H1 (cell line): Measurements from ENCODE around the gene UBIAD1. TPM values are rescaled to one million over a fixed set of nuclear protein-coding genes. Genes with fewer than 3 reads are reported as not detected.

Source experiments
- CTCF ChIA-PET: fragments of 300-600 bp; sonication (Branson Sonifier 250); formaldehyde crosslinking; loops from one replicate; lab custom pipeline; 2021; ENCODE audit not compliant: partially characterized antibody; lab: Charles Lee
- POLR2A ChIA-PET: fragments of 300-600 bp; sonication (Branson Sonifier 250); formaldehyde crosslinking; loops from one replicate; lab custom pipeline; 2021; ENCODE audit warnings: inconsistent platforms; ENCODE audit not compliant: partially characterized antibody; lab: Charles Lee
- DNase-seq, 2 experiments: peaks; one replicate each; pipeline versions ENCODE4 v3.0.0 to v3.0.0-alpha.2; 2010 to 2022; ENCODE audit warnings: low spot score in 2 of 2, low read depth in 1 of 2, mixed read lengths in 1 of 2
- FAIRE-seq: peaks from 2 replicates; lab custom pipeline; 2011; peaks lifted over from hg19 to GRCh38; lab: Jason Lieb, UNC
- H2AFZ ChIP-seq: 2 replicates; pipeline ENCODE4 v1.8.1; 2012; ENCODE audit warnings: low read length, inconsistent platforms
- H2AK5ac ChIP-seq: 2 replicates; pipeline ENCODE4 v1.6.1; 2013; ENCODE audit warnings: low read depth, low read length
- H2BK120ac ChIP-seq: replicated peaks from 2 replicates; pipeline ENCODE3; 2013; ENCODE audit warnings: low read depth, low read length, inconsistent platforms
- H2BK12ac ChIP-seq: 2 replicates; pipeline ENCODE4 v1.6.1; 2013; ENCODE audit warnings: low read depth, low read length
- H2BK15ac ChIP-seq: 2 replicates; pipeline ENCODE4 v1.6.1; 2013; ENCODE audit warnings: low read length
- H2BK20ac ChIP-seq: 2 replicates; pipeline ENCODE4 v1.6.1; 2013; ENCODE audit warnings: low read length
- H2BK5ac ChIP-seq: 2 replicates; pipeline ENCODE4 v1.6.1; 2013; ENCODE audit warnings: low read depth, low read length
- H3K14ac ChIP-seq: 2 replicates; pipeline ENCODE4 v1.6.1; 2013; ENCODE audit warnings: inconsistent platforms; ENCODE audit not compliant: insufficient read length
- H3K18ac ChIP-seq: 2 replicates; pipeline ENCODE4 v1.6.1; 2013; ENCODE audit warnings: low read length; ENCODE audit errors: extremely low read depth
- H3K23ac ChIP-seq: 2 replicates; pipeline ENCODE4 v1.6.1; 2013; ENCODE audit warnings: inconsistent platforms; ENCODE audit not compliant: insufficient read length
- H3K23me2 ChIP-seq: 2 replicates; pipeline ENCODE4 v1.6.1; 2013; ENCODE audit warnings: low read depth, low read length
- H3K27ac ChIP-seq: 2 replicates; pipeline ENCODE4 v1.6.1; 2011; ENCODE audit warnings: low read depth, low read length, inconsistent platforms
- H3K27me3 ChIP-seq, 4 experiments: replicated peaks in 1 of 4; 1 replicate in 1 of 4; 2 replicates in 3 of 4; pipeline versions ENCODE4 v1.6.1 to v1.8.1; 2011 to 2013; ENCODE audit warnings: low read length in 3 of 4, mild to moderate bottlenecking in 3 of 4, inconsistent platforms in 2 of 4, mixed read lengths in 2 of 4, moderate library complexity in 1 of 4; ENCODE audit not compliant: control insufficient read depth in 3 of 4, insufficient read depth in 3 of 4; ENCODE audit errors: extremely low read depth in 1 of 4
- H3K36me3 ChIP-seq, 4 experiments: 2 replicates each; pipeline versions ENCODE4 v1.6.1 to v1.8.1; 2011 to 2013; ENCODE audit warnings: mild to moderate bottlenecking in 4 of 4, low read length in 3 of 4, moderate library complexity in 2 of 4, control low read depth in 1 of 4, inconsistent platforms in 1 of 4; ENCODE audit not compliant: insufficient read depth in 4 of 4, control insufficient read depth in 2 of 4
- H3K4ac ChIP-seq: replicated peaks from 2 replicates; pipeline ENCODE3; 2013; ENCODE audit warnings: low read length, low read depth, mixed read lengths, inconsistent platforms; ENCODE audit not compliant: insufficient read length
- H3K4me1 ChIP-seq, 4 experiments: replicated peaks in 1 of 4; 1 replicate in 1 of 4; 2 replicates in 3 of 4; pipeline versions ENCODE4 v1.6.1 to v1.8.1; 2011 to 2013; ENCODE audit warnings: low read length in 3 of 4, inconsistent platforms in 2 of 4, mixed read lengths in 1 of 4; ENCODE audit not compliant: insufficient read depth in 4 of 4, control insufficient read depth in 3 of 4
- H3K4me2 ChIP-seq, 2 experiments: 2 replicates each; pipeline versions ENCODE4 v1.6.1 to v1.8.1; 2011 to 2013; ENCODE audit warnings: low read depth in 2 of 2, low read length in 2 of 2, control low read depth in 1 of 2, inconsistent platforms in 1 of 2, mild to moderate bottlenecking in 1 of 2; ENCODE audit not compliant: insufficient read depth in 1 of 2
- H3K4me3 ChIP-seq, 4 experiments: fragments of 200-600, 300-600 bp in 1 of 4; sonication (generic), shearing (Covaris generic), sonication (Bioruptor Twin) in 1 of 4; 2 replicates each; pipeline versions ENCODE4 v1.5.1 to v1.8.1; 2011 to 2016; ENCODE audit warnings: low read length in 4 of 4, low read depth in 3 of 4, control low read depth in 2 of 4, inconsistent platforms in 2 of 4, mild to moderate bottlenecking in 2 of 4, mixed read lengths in 1 of 4, moderate library complexity in 1 of 4; ENCODE audit not compliant: insufficient read depth in 2 of 4; ENCODE audit errors: extremely low read depth in 1 of 4
- H3K56ac ChIP-seq: replicated peaks from 2 replicates; pipeline ENCODE3; 2013; ENCODE audit warnings: low read depth, mild to moderate bottlenecking, mixed read lengths, low read length, inconsistent platforms; ENCODE audit not compliant: insufficient read length
- H3K79me1 ChIP-seq: 2 replicates; pipeline ENCODE4 v1.6.1; 2013; ENCODE audit warnings: low read depth, low read length, control low read depth
- H3K79me2 ChIP-seq, 2 experiments: 2 replicates each; pipeline versions ENCODE4 v1.6.1 to v1.8.1; 2012 to 2013; ENCODE audit warnings: low read length in 2 of 2, mild to moderate bottlenecking in 2 of 2, inconsistent platforms in 1 of 2; ENCODE audit not compliant: insufficient read depth in 2 of 2, control insufficient read depth in 1 of 2
- H3K9ac ChIP-seq, 4 experiments: replicated peaks in 1 of 4; 1 replicate in 1 of 4; 2 replicates in 3 of 4; pipeline versions ENCODE4 v1.6.1 to v1.8.1; 2011 to 2013; ENCODE audit warnings: low read depth in 3 of 4, low read length in 3 of 4, control low read depth in 2 of 4, mild to moderate bottlenecking in 2 of 4, moderate library complexity in 2 of 4, inconsistent platforms in 1 of 4; ENCODE audit errors: extremely low read depth in 1 of 4
- H3K9me3 ChIP-seq, 2 experiments: 2 replicates each; pipeline versions ENCODE4 v1.6.1 to v1.8.1; 2012 to 2013; ENCODE audit warnings: mild to moderate bottlenecking in 2 of 2, moderate library complexity in 2 of 2, control low read depth in 1 of 2, inconsistent platforms in 1 of 2, low read depth in 1 of 2, low read length in 1 of 2, mixed read lengths in 1 of 2; ENCODE audit not compliant: insufficient read depth in 2 of 2
- H4K20me1 ChIP-seq, 2 experiments: replicated peaks in 1 of 2; 2 replicates each; pipeline versions ENCODE3 to v1.8.1; 2011 to 2013; ENCODE audit warnings: inconsistent platforms in 2 of 2, low read length in 2 of 2, mild to moderate bottlenecking in 1 of 2; ENCODE audit not compliant: insufficient read depth in 2 of 2, control insufficient read depth in 1 of 2
- H4K5ac ChIP-seq: 2 replicates; pipeline ENCODE4 v1.6.1; 2013; ENCODE audit warnings: low read length, low read depth, mixed read lengths, inconsistent platforms; ENCODE audit not compliant: insufficient read length
- H4K8ac ChIP-seq: 2 replicates; pipeline ENCODE4 v1.8.0; 2013; ENCODE audit warnings: mild to moderate bottlenecking, moderate library complexity, low read length, inconsistent platforms; ENCODE audit not compliant: insufficient read depth; ENCODE audit errors: extremely low read depth
- H4K91ac ChIP-seq: replicated peaks from 2 replicates; pipeline ENCODE3; 2013; ENCODE audit warnings: low read length, mixed read lengths, inconsistent platforms; ENCODE audit not compliant: insufficient read length
- BCL11A ChIP-seq, 2 experiments: IDR thresholded peaks; one replicate each; pipeline ENCODE4 v1.6.1; 2011; ENCODE audit warnings: low read depth in 2 of 2, low read length in 2 of 2, mild to moderate bottlenecking in 2 of 2
- TBP ChIP-seq: IDR thresholded peaks from 2 replicates; pipeline ENCODE4 v1.6.1; 2011; ENCODE audit warnings: low read depth, low read length, improper control_type of control experiment
- WGBS, 2 experiments: shearing (Covaris generic) in 1 of 2; methylation state at CpG; one replicate each; pipeline versions ENCODE4 v1.1.6 to v1.1.7; 2013 to 2015; ENCODE audit warnings: low lambda C conversion rate in 2 of 2, mixed read lengths in 2 of 2, inconsistent platforms in 1 of 2, low coverage in 1 of 2, missing lambda C conversion rate in 1 of 2; ENCODE audit not compliant: insufficient replicate concordance in 2 of 2, insufficient coverage in 1 of 2, insufficient read length in 1 of 2; ENCODE audit errors: extremely low coverage in 1 of 2, missing lambda C conversion rate in 1 of 2; 5-methylcytosine and 5-hydroxymethylcytosine counted together
- polyA plus RNA-seq, 7 experiments: library from polyadenylated mRNA; depleted of rRNA in 3 of 7; stranded (reverse) in 5 of 7; unstranded in 2 of 7; fragments of >200 nt in 5 of 7; fragments of 200-250 nt in 2 of 7; gene quantifications; 1 replicate in 5 of 7; 2 replicates in 1 of 7; 4 replicates in 1 of 7; pipeline versions ENCODE4 v1.2.1 to v1.2.3, GENCODE V29; 2011 to 2013; ENCODE audit warnings: missing spikeins in 2 of 7, mixed read lengths in 2 of 7
- total RNA-seq: library from RNA; stranded (reverse); fragmentation: NEBNext Ultra II Directional; extraction: Animal tissue kit (Norgen Biotek cat#: 25700); gene quantifications from 2 replicates; pipeline ENCODE4 v1.2.1, GENCODE V29; 2021

Gene UBIAD1
- total and polyA plus RNA-seq, 2 of the 8 experiments (the other 6 are each of a cell fraction or from before 2014, with no cell fraction given): 23.4 to 26.6 TPM

DNA sequence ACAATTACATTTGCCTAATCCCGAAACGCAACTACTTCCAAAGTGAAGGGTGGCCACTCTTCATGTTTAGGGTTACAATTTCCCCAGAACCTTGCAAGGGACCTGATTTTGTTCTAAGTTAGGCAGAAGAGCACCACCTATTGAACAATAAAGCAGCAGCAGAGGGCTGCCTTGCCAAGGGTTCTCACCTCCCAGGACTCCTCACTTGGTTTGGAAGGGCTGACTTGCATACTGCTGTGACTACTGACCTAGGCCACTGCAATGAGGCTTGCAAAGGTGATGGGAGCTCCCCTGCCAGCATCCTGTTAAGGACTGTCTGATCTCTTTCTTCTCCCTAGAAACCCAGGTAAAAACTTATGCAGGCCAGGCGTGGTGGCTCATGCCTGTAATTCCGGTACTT, 24.8 kb upstream of the UBIAD1 start:
- no peak overlapping the region for H3K18ac ChIP-seq
- no peak overlapping the region for H2BK12ac ChIP-seq
- H3K23ac ChIP-seq: no peak overlapping the region
- no peak overlapping the region for H2BK120ac ChIP-seq
- no peaks in the 10 kb centered on the region for H3K23me2 ChIP-seq
- FAIRE-seq: no peak
- ChIA-PET CTCF (interaction anchor here (0.9 to 1.2 kb wide), 2 partner anchors 11 to 210 kb away, joined by 3 read pairs; no protein-coding TSS in a partner anchor), POLR2A (no interaction called here)
- no peak overlapping the region for H4K5ac ChIP-seq
- H2BK20ac ChIP-seq: no peak overlapping the region
- H4K8ac ChIP-seq: no peak overlapping the region
- H2AK5ac ChIP-seq: no peak overlapping the region
- no peak overlapping the region for H4K91ac ChIP-seq
- H3K27me3 ChIP-seq: no peaks in the 10 kb centered on the region
- H3K79me2 ChIP-seq: no peaks in the 10 kb centered on the region
- peaks cover 0 to 4% of the 10 kb centered on the region in 2 experiments; a peak in 1 of 4 replicates for H3K9me3 ChIP-seq
- TF ChIP-seq TBP: no peak
- no peak for TF ChIP-seq BCL11A (IDR thresholded peaks at IDR 0.05; ENCODE audit: low read depth in 2 of 2, low read length in 2 of 2)
- no peaks in the 10 kb centered on the region; the same call in 1 of the 2 replicates for H3K79me1 ChIP-seq
- H4K20me1 ChIP-seq: peaks cover 0 to 3% of the 10 kb centered on the region in 2 experiments
- no peak overlapping the region for H3K4me3 ChIP-seq
- H3K36me3 ChIP-seq: peaks cover 27 to 64% (median 54%) of the 10 kb centered on the region in 4 experiments
- no peaks in the 10 kb centered on the region for H3K4me1 ChIP-seq
- no peak for DNase-seq
- no peak overlapping the region for H3K9ac ChIP-seq
- H3K56ac ChIP-seq: no peak overlapping the region
- no peak overlapping the region for H3K27ac ChIP-seq
- 95% methylated on average over 4 of the region's 4 CpGs; no CpG with 5 or more reads in 1 of the 2 experiments for WGBS, 2 experiments
- no peak overlapping the region for H3K4me2 ChIP-seq
- no peak overlapping the region for H3K14ac ChIP-seq
- H2BK5ac ChIP-seq: no peak overlapping the region
- H2AFZ ChIP-seq: no peak overlapping the region
- no peak overlapping the region for H2BK15ac ChIP-seq
- H3K4ac ChIP-seq: no peak overlapping the region
